ENCODE data around the gene TRMU. TPM values are rescaled to one million over a fixed set of nuclear protein-coding genes. Genes with fewer than 3 reads are reported as not detected.

TRMU gene
- total and polyA plus RNA-seq, 2 of the 8 experiments (the other 6 are each of a cell fraction or from before 2014, with no cell fraction given) = 43.4 to 70.6 TPM

DNA sequence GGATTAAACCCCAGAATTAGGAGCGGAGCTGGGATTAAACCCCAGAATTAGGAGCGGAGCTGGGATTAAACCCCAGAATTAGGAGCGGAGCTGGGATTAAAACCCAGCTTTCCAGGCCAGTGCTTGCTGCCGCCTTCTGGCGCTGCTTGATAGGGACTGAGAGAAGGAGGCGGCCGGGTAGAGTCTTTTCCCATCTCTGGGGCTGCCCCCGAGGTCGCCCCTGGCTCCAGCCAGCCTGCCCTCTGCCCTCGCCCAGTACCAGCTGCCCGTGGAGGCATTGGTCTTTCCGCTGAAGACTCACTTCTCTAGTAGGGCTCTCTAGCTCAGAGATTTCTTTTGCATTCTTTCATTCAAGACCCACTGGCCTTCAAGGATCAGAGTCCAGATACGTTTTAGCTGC is 5.2 kb downstream of the TRMU start:
- CTCF ChIA-PET (ENCODE audit: partially characterized antibody) = interaction anchor here (0.6 to 1.9 kb wide), 4 partner anchors 26 to 225 kb away, joined by 3 to 7 read pairs (median 3); no protein-coding TSS in a partner anchor
- H2BK15ac ChIP-seq (ENCODE audit: low read length) = no peak overlapping the region
- H3K36me3 ChIP-seq (ENCODE audit: control insufficient read depth in 2 of 4, insufficient read depth in 4 of 4, low read length in 3 of 4) = peaks cover 23 to 68% (median 44%) of the 10 kb centered on the region in 4 experiments
- H2BK120ac ChIP-seq (replicated peaks; ENCODE audit: low read depth, low read length) = no peak overlapping the region
- H4K20me1 ChIP-seq (replicated peaks in 1 of 2; ENCODE audit: control insufficient read depth in 1 of 2, insufficient read depth in 2 of 2, low read length in 2 of 2) = peaks cover 7 to 18% of the 10 kb centered on the region in 2 experiments
- H3K79me1 ChIP-seq (ENCODE audit: low read depth, low read length) = peaks cover 12% of the 10 kb centered on the region
- H4K5ac ChIP-seq (ENCODE audit: insufficient read length, low read depth, low read length) = no peak overlapping the region
- H3K27me3 ChIP-seq (replicated peaks in 1 of 4; ENCODE audit: control insufficient read depth in 3 of 4, extremely low read depth in 1 of 4, insufficient read depth in 3 of 4, low read length in 3 of 4) = no peaks in the 10 kb centered on the region
- H3K18ac ChIP-seq (ENCODE audit: extremely low read depth, low read length) = no peak overlapping the region
- H2BK20ac ChIP-seq (ENCODE audit: low read length) = no peak overlapping the region
- H3K4me1 ChIP-seq (replicated peaks in 1 of 4; ENCODE audit: control insufficient read depth in 3 of 4, insufficient read depth in 4 of 4, low read length in 3 of 4) = peaks cover 0 to 4% (median 3%) of the 10 kb centered on the region in 4 experiments; a peak in 2 of 7 replicates
- no peaks in the 10 kb centered on the region for H3K23me2 ChIP-seq (ENCODE audit: low read depth, low read length)
- H3K4ac ChIP-seq (replicated peaks; ENCODE audit: insufficient read length, low read depth, low read length) = no peak overlapping the region
- H3K4me2 ChIP-seq (ENCODE audit: insufficient read depth in 1 of 2, low read depth in 2 of 2, low read length in 2 of 2) = no peak overlapping the region
- H2AFZ ChIP-seq (ENCODE audit: low read length) = no peak overlapping the region
- H3K9ac ChIP-seq (replicated peaks in 1 of 4; ENCODE audit: extremely low read depth in 1 of 4, low read depth in 3 of 4, low read length in 3 of 4) = no peak overlapping the region
- no peak for FAIRE-seq
- H2BK5ac ChIP-seq (ENCODE audit: low read depth, low read length) = no peak overlapping the region
- no peaks in the 10 kb centered on the region for H3K9me3 ChIP-seq (ENCODE audit: insufficient read depth in 2 of 2, low read depth in 1 of 2, low read length in 1 of 2)
- no peak for DNase-seq (ENCODE audit: low read depth in 1 of 2, low spot score in 2 of 2)
- no peak overlapping the region for H2AK5ac ChIP-seq (ENCODE audit: low read depth, low read length)
- POLR2A ChIA-PET (ENCODE audit: partially characterized antibody) = interaction anchor here (0.6 to 1.9 kb wide), 3 partner anchors 14 to 187 kb away, joined by 4 read pairs; no protein-coding TSS in a partner anchor
- peaks cover 9 to 38% of the 10 kb centered on the region in 2 experiments for H3K79me2 ChIP-seq (ENCODE audit: control insufficient read depth in 1 of 2, insufficient read depth in 2 of 2, low read length in 2 of 2)
- H3K56ac ChIP-seq (replicated peaks; ENCODE audit: insufficient read length, low read depth, low read length) = no peak overlapping the region
- H4K91ac ChIP-seq (replicated peaks; ENCODE audit: insufficient read length, low read length) = no peak overlapping the region
- no peak overlapping the region for H2BK12ac ChIP-seq (ENCODE audit: low read depth, low read length)
- H4K8ac ChIP-seq (ENCODE audit: extremely low read depth, insufficient read depth, low read length) = no peak overlapping the region
- no peak overlapping the region for H3K27ac ChIP-seq (ENCODE audit: low read depth, low read length)
- no peak overlapping the region for H3K14ac ChIP-seq (ENCODE audit: insufficient read length)
- H3K4me3 ChIP-seq (ENCODE audit: extremely low read depth in 1 of 4, insufficient read depth in 2 of 4, low read depth in 3 of 4, low read length in 4 of 4) = no peak overlapping the region
- WGBS, 2 experiments (ENCODE audit: extremely low coverage in 1 of 2, insufficient coverage in 1 of 2, insufficient read length in 1 of 2, insufficient replicate concordance in 2 of 2, low coverage in 1 of 2, low lambda C conversion rate in 2 of 2, missing lambda C conversion rate in 1 of 2) = 94% methylated on average over 11 of the region's 13 CpGs; no CpG with 5 or more reads in 1 of the 2 experiments
- H3K23ac ChIP-seq (ENCODE audit: insufficient read length) = no peak overlapping the region
- no peak for TF ChIP-seq GTF2F1 (IDR thresholded peaks at IDR 0.05; ENCODE audit: borderline replicate concordance, low read depth, low read length)
- TF ChIP-seq RNF2 (IDR thresholded peaks at IDR 0.05; ENCODE audit: borderline replicate concordance, low read depth, low read length, missing control alignments, poor library complexity, severe bottlenecking) = no peak
- no peak for TF ChIP-seq RXRA (IDR thresholded peaks at IDR 0.05; ENCODE audit: insufficient read depth, low read depth, low read length)
- no peak for TF ChIP-seq CTBP2 (IDR thresholded peaks at IDR 0.05; ENCODE audit: borderline replicate concordance, insufficient read depth, insufficient read length, low read length)
- TF ChIP-seq TEAD4 (IDR thresholded peaks at IDR 0.05; ENCODE audit: low read depth, low read length) = no peak
- no peak for TF ChIP-seq ASH2L (IDR thresholded peaks at IDR 0.05; ENCODE audit: low read length)
- TF ChIP-seq, protein P1, sequence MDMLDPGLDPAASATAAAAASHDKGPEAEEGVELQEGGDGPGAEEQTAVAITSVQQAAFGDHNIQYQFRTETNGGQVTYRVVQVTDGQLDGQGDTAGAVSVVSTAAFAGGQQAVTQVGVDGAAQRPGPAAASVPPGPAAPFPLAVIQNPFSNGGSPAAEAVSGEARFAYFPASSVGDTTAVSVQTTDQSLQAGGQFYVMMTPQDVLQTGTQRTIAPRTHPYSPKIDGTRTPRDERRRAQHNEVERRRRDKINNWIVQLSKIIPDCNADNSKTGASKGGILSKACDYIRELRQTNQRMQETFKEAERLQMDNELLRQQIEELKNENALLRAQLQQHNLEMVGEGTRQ (IDR thresholded peaks at IDR 0.05; ENCODE audit: low read length) = no peak
- no peak for TF ChIP-seq KDM1A (IDR thresholded peaks at IDR 0.05; ENCODE audit: borderline replicate concordance, low read length)
- TF ChIP-seq HDAC6 (IDR thresholded peaks at IDR 0.05; ENCODE audit: low read depth, low read length) = no peak
- TF ChIP-seq RAD21 (IDR thresholded peaks at IDR 0.05 in 1 of 2, conservative IDR thresholded peaks at IDR 0.05 in 1 of 2; ENCODE audit: low read depth in 2 of 2, low read length in 2 of 2) = no peak
- TF ChIP-seq YY1 (IDR thresholded peaks at IDR 0.05; ENCODE audit: low read depth, low read length) = no peak
- TF ChIP-seq BACH1 (IDR thresholded peaks at IDR 0.05; ENCODE audit: low read length) = no peak
